MCF 10A (cell line): ENCODE measurements around the gene PGM1. TPM values are rescaled to one million over a fixed set of nuclear protein-coding genes. Genes with fewer than 3 reads are reported as not detected.
A peak's percentile ranks its signal among the peaks of the same experiment; 100 is the strongest.

Experiments
- BruUV-seq: library from RNA; stranded (reverse); fragments of 400-500 nt; replicated peaks from 2 replicates; lab custom pipeline; 2021; lab: Mats Ljungman, UMichigan
- CTCF ChIA-PET: fragments of 300-600 bp; sonication (Branson Sonifier 250); formaldehyde crosslinking; extraction: SDS; loops from one replicate; lab custom pipeline; 2021; ENCODE audit warnings: antibody characterized with exemption, inconsistent platforms; lab: Yijun Ruan, JAX
- POLR2A ChIA-PET: fragments of 300-600, 350-650 bp; sonication (Branson Sonifier 250); formaldehyde crosslinking; extraction: SDS; loops from one replicate; lab custom pipeline; 2020; ENCODE audit warnings: antibody characterized with exemption, inconsistent platforms; lab: Yijun Ruan, JAX
- DNase-seq: peaks from one replicate; pipeline ENCODE4 v3.0.0-alpha.2; 2018; ENCODE audit not compliant: unreplicated experiment
- H3K27ac Mint-ChIP-seq: one replicate; pipeline ENCODE4 v1.8.0; 2022; ENCODE audit warnings: mild to moderate bottlenecking, low read depth, mixed read lengths; ENCODE audit not compliant: unreplicated experiment
- H3K27me3 Mint-ChIP-seq: one replicate; pipeline ENCODE4 v1.8.0; 2022; ENCODE audit warnings: mixed read lengths; ENCODE audit not compliant: insufficient read depth, unreplicated experiment
- H3K36me3 Mint-ChIP-seq: one replicate; pipeline ENCODE4 v1.8.0; 2022; ENCODE audit warnings: mild to moderate bottlenecking, moderate library complexity, mixed read lengths; ENCODE audit not compliant: insufficient read depth, unreplicated experiment
- H3K4me1 Mint-ChIP-seq: one replicate; pipeline ENCODE4 v1.8.0; 2022; ENCODE audit warnings: mixed read lengths; ENCODE audit not compliant: insufficient read depth, unreplicated experiment
- H3K4me3 Mint-ChIP-seq: one replicate; pipeline ENCODE4 v1.8.0; 2022; ENCODE audit warnings: mild to moderate bottlenecking, moderate library complexity, mixed read lengths; ENCODE audit not compliant: unreplicated experiment
- H3K9me3 Mint-ChIP-seq: one replicate; pipeline ENCODE4 v1.8.0; 2022; ENCODE audit warnings: mixed read lengths; ENCODE audit not compliant: unreplicated experiment
- CTCF ChIP-seq: fragments of 200-600 bp; IDR thresholded peaks from one replicate; pipeline ENCODE4 v1.8.0; 2022; ENCODE audit warnings: antibody characterized with exemption, mild to moderate bottlenecking; ENCODE audit not compliant: unreplicated experiment
- intact Hi-C: fragments of 100-400 bp; cut with micrococcal nuclease; formaldehyde crosslinking; loops from 2 replicates; pipeline ENCODE4 v1.14.1; 2022
- total RNA-seq: library from RNA; stranded (reverse); gene quantifications from 2 replicates; pipeline ENCODE4 v1.2.3, GENCODE V29; 2022

PGM1 gene
- total RNA-seq, 1 experiment from 2014 or later = 60.2 TPM

DNA sequence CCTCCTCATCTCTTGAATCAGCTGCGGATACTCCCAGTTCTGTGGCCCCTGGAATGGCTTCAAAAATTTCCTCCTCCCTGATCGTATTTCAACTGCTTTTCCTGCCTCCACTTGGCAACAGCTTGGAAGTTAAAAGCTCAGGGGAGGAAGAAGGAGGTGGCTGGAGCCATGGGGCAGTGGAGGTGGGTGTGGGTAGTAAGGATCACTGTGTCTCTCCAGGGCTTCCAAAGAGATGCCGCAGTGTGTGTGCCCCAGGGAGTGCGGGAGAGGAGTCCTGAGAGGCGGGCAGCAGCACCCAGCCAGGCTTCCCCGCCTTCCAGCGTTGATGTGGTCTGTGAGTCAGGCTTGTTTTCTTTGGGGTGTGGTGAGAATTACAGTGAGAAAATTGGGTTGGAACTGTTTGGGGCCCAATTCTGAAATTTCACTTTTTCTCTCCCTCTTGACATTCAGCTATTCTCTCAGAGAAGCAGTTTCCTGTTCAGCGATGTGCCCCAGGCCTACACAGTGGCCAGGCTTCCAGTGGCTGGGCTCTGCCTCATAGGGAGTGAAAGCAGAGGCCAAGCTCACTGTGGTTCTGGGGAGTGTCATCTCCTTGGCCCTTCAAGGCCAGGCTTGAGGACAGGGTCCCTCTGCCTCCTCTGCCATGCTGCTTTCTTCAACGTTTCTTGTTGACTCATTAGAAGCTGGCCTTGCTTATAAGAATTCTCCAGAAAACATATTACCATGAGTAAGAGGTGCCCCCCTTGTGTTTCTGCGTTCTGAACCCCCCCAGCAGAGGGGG lies 69.0 kb downstream of the PGM1 start:
- H3K4me3 Mint-ChIP-seq = peak overlapping the region; percentile 58
- TF ChIP-seq CTCF = no peak
- no peaks in the 10 kb centered on the region for H3K27me3 Mint-ChIP-seq
- BruUV-seq = TSS peak; percentile 36
- peaks cover 39% of the 10 kb centered on the region for H3K4me1 Mint-ChIP-seq
- peaks cover 23% of the 10 kb centered on the region for H3K36me3 Mint-ChIP-seq
- H3K9me3 Mint-ChIP-seq = peaks cover 7% of the 10 kb centered on the region
- intact Hi-C loops = loop anchor here (2.0 to 5.0 kb wide), 2 partner anchors 45 to 67 kb away; no protein-coding TSS in a partner anchor
- POLR2A ChIA-PET = interaction anchor here (0.6 to 3.3 kb wide), 18 partner anchors 10 to 1464 kb away, joined by 3 to 17 read pairs (median 3); partner anchors contain the start of gene PGM1
- H3K27ac Mint-ChIP-seq = peak overlapping the region; percentile 97
- DNase-seq = peak; percentile 97
- CTCF ChIA-PET = interaction anchor here (0.5 to 5.5 kb wide), 21 partner anchors 9 to 585 kb away, joined by 3 to 35 read pairs (median 3); no protein-coding TSS in a partner anchor

DNA sequence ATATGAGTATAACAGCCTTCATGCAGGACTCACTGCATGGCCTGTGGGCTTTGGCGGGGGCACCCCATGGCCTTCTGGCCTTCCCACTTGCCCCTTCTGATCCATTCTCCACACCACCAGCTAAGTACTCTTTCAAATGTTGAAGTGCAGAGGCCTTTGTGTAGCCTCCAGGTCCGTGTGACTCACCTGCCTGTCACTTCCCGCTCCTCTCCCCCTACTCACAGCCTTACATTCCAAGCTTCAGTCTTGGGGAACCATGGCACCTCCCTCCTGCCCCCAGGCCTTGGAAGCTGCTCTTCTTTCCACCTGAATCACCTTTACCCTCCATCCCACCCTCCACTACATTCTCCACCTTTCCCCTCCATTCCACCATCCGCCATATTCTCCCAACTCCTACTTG lies 69.6 kb downstream of the PGM1 start:
- TF ChIP-seq CTCF = no peak
- ChIA-PET POLR2A (interaction anchor here (0.6 to 3.3 kb wide), 14 partner anchors 11 to 1464 kb away, joined by 3 to 17 read pairs (median 4); partner anchors contain the start of gene PGM1), CTCF (interaction anchor here (0.6 to 5.5 kb wide), 14 partner anchors 10 to 1439 kb away, joined by 3 to 35 read pairs (median 4); no protein-coding TSS in a partner anchor)
- H3K27me3 Mint-ChIP-seq = no peaks in the 10 kb centered on the region
- H3K4me1 Mint-ChIP-seq = peaks cover 39% of the 10 kb centered on the region
- H3K4me3 Mint-ChIP-seq = peak overlapping the region; percentile 58
- peaks cover 17% of the 10 kb centered on the region for H3K36me3 Mint-ChIP-seq
- BruUV-seq = no TSS peak
- DNase-seq = peak; percentile 93
- intact Hi-C loops = loop anchor here (2.0 to 5.0 kb wide), 2 partner anchors 46 to 68 kb away; no protein-coding TSS in a partner anchor
- H3K9me3 Mint-ChIP-seq = peaks cover 7% of the 10 kb centered on the region
- H3K27ac Mint-ChIP-seq = peak overlapping the region; percentile 97

GRCh38 chr1:63663301-63663700 lies 70.1 kb downstream of the PGM1 start:
- H3K9me3 Mint-ChIP-seq = peaks cover 7% of the 10 kb centered on the region
- peak overlapping the region; percentile 97 for H3K27ac Mint-ChIP-seq
- peak overlapping the region; percentile 58 for H3K4me3 Mint-ChIP-seq
- DNase-seq = peak; percentile 61
- H3K27me3 Mint-ChIP-seq = no peaks in the 10 kb centered on the region
- TF ChIP-seq CTCF = no peak
- H3K36me3 Mint-ChIP-seq = peaks cover 17% of the 10 kb centered on the region
- intact Hi-C loops = loop anchor here (2.0 to 5.0 kb wide), 2 partner anchors 46 to 68 kb away; no protein-coding TSS in a partner anchor
- ChIA-PET POLR2A (interaction anchor here (0.9 to 3.3 kb wide), 7 partner anchors 11 to 377 kb away, joined by 3 to 17 read pairs (median 8); partner anchors contain the start of gene PGM1), CTCF (interaction anchor here (0.6 to 5.5 kb wide), 10 partner anchors 10 to 1438 kb away, joined by 3 to 35 read pairs (median 4); no protein-coding TSS in a partner anchor)
- peaks cover 39% of the 10 kb centered on the region for H3K4me1 Mint-ChIP-seq
- BruUV-seq = no TSS peak

GRCh38 chr1:63663873-63664272 lies 70.7 kb downstream of the PGM1 start:
- no peaks in the 10 kb centered on the region for H3K27me3 Mint-ChIP-seq
- H3K4me3 Mint-ChIP-seq = no peak overlapping the region
- TF ChIP-seq CTCF = no peak
- ChIA-PET CTCF (interaction anchor here (0.6 to 5.5 kb wide), 5 partner anchors 11 to 1265 kb away, joined by 3 to 35 read pairs (median 6); no protein-coding TSS in a partner anchor), POLR2A (interaction anchor here (0.6 kb wide), 1 partner anchor 848 kb away, joined by 3 read pairs; no protein-coding TSS in a partner anchor)
- H3K4me1 Mint-ChIP-seq = peaks cover 36% of the 10 kb centered on the region
- peaks cover 11% of the 10 kb centered on the region for H3K36me3 Mint-ChIP-seq
- no TSS peak for BruUV-seq
- intact Hi-C loops = loop anchor here (2.0 to 5.0 kb wide), 2 partner anchors 47 to 69 kb away; no protein-coding TSS in a partner anchor
- H3K9me3 Mint-ChIP-seq = peaks cover 5% of the 10 kb centered on the region
- H3K27ac Mint-ChIP-seq = peak overlapping the region; percentile 97
- no peak for DNase-seq
